ENCODE results near the gene MANSC4. TPM values are rescaled to one million over a fixed set of nuclear protein-coding genes. Genes with fewer than 3 reads are reported as not detected.

MANSC4 gene
- total and polyA plus RNA-seq, 2 experiments from 2014 or later = not detected

GRCh38 chr12:27823038-27823437 lies 43.0 kb upstream of the MANSC4 start:
- H3K27ac Mint-ChIP-seq = no peak overlapping the region
- Histone ChIP-seq H2AFZ (no peak overlapping the region), H3K79me2 (replicated peaks; ENCODE audit: insufficient read depth) (no peaks in the 10 kb centered on the region), H3F3A (replicated peaks; ENCODE audit: low read depth) (no peaks in the 10 kb centered on the region), H3K9me2 (ENCODE audit: insufficient read depth) (no peaks in the 10 kb centered on the region), H3K4me1 (ENCODE audit: insufficient read depth) (no peaks in the 10 kb centered on the region), H3K36me3 (ENCODE audit: insufficient read depth) (no peaks in the 10 kb centered on the region), H3K4me2 (no peak overlapping the region), H4K20me1 (replicated peaks; ENCODE audit: insufficient read depth) (no peaks in the 10 kb centered on the region), H3K27ac (ENCODE audit: low read depth) (no peak overlapping the region), H3K27me3 (ENCODE audit: insufficient read depth) (no peaks in the 10 kb centered on the region), H3K4me3 (no peak overlapping the region)
- DNase-seq (ENCODE audit: low spot score) = no peak
- H3K4me3 Mint-ChIP-seq = no peak overlapping the region
- H3K9me3 Mint-ChIP-seq = peaks cover 6% of the 10 kb centered on the region
- H3K27me3 Mint-ChIP-seq (ENCODE audit: insufficient read depth, low read depth, poor library complexity) = peaks cover 2% of the 10 kb centered on the region
- H3K4me1 Mint-ChIP-seq = no peaks in the 10 kb centered on the region; the same call in 2 of the 3 replicates
- 0 out of 3 replicates have a peak, but pooled peaks cover 2% of the 10 kb centered on the region for H3K36me3 Mint-ChIP-seq (ENCODE audit: low read depth)
- TF ChIP-seq JUNB (IDR thresholded peaks at IDR 0.05; ENCODE audit: unreplicated experiment) = no peak
- ATAC-seq = no peak

DNA sequence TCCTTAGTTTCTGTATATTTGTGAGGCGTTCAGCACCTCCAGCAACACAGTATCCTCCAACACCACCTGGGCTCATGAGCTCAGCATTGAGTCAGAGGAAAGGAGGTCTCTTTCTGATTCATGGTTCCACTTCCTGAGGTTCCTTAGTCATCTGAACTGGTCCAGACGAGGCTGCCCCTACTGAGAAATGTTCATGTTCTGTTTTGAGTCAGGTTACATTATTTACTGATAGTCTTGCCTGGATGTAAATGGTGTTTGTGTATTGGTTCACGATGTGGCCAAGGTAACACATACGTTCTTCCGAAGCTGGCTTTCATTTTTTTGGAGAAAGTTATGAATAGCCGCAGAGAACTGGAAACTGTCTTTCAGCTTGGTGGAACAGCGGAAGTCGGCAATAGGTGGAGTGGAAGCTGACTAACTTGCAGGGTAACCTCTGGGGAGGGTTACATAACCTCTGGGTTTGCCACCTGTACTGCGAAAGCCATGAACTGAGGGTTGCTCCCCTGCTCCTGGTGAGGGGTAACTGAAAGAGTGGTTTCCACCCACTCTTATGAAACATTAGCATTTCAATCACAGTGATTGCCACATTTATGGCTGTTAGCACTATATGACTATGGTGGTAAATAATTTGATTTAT lies 42.2 kb upstream of the MANSC4 start:
- H3K4me1 Mint-ChIP-seq = no peaks in the 10 kb centered on the region; the same call in 2 of the 3 replicates
- H3K27ac Mint-ChIP-seq = no peak overlapping the region
- H3K27me3 Mint-ChIP-seq (ENCODE audit: insufficient read depth, low read depth, poor library complexity) = peaks cover 4% of the 10 kb centered on the region
- Histone ChIP-seq H3F3A (replicated peaks; ENCODE audit: low read depth) (no peaks in the 10 kb centered on the region), H3K27ac (ENCODE audit: low read depth) (no peak overlapping the region), H2AFZ (peak overlapping the region; percentile 38; the same call in 1 of the 2 replicates), H3K9me2 (ENCODE audit: insufficient read depth) (no peaks in the 10 kb centered on the region), H3K27me3 (ENCODE audit: insufficient read depth) (no peaks in the 10 kb centered on the region), H3K79me2 (replicated peaks; ENCODE audit: insufficient read depth) (no peaks in the 10 kb centered on the region), H3K4me2 (no peak overlapping the region), H3K36me3 (ENCODE audit: insufficient read depth) (no peaks in the 10 kb centered on the region), H3K4me3 (no peak overlapping the region), H4K20me1 (replicated peaks; ENCODE audit: insufficient read depth) (no peaks in the 10 kb centered on the region), H3K4me1 (ENCODE audit: insufficient read depth) (no peaks in the 10 kb centered on the region)
- DNase-seq (ENCODE audit: low spot score) = no peak
- H3K4me3 Mint-ChIP-seq = no peak overlapping the region
- 0 out of 3 replicates have a peak, but pooled peaks cover 2% of the 10 kb centered on the region for H3K36me3 Mint-ChIP-seq (ENCODE audit: low read depth)
- TF ChIP-seq ETS1 (IDR thresholded peaks at IDR 0.05) (no peak), ZNF331 (CRISPR knock-in tag; IDR thresholded peaks at IDR 0.05; ENCODE audit: low read depth) (no peak)
- no peak for ATAC-seq
- H3K9me3 Mint-ChIP-seq = peaks cover 9% of the 10 kb centered on the region

DNA sequence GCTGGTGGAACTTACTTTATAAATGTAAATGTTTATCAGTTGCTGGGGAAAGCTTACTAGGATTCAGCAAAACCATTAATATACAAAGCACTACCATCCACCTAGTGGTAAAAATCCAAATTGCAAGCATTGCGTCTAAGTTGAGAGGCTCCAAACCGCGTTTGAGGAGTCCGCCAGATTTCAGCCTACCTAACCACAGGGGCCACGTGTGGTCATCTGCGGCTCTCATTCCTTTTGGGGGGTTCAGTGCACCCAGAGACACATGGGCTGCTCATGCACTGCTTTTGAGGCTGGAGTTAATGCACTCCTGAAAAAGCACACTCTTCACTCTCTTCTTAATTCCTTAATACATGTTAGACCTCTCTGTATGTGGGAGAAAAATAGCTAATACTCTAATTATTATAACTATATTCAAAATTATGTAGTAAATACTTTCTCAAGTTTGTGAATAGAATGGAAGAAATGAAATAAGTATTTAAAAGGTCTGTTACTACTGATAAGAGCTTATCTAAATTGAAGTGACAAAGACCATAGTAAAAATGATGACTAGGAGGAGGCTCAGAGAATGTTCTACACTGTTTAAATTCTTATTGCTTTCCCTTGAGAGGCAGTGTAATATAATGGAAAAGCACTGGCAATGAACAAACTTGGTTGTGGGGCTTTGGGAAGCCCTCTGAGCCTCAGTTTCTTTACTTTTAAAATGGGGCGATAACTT lies 41.4 kb upstream of the MANSC4 start:
- TF ChIP-seq REST (IDR thresholded peaks at IDR 0.05; ENCODE audit: unreplicated experiment) (no peak), JUNB (IDR thresholded peaks at IDR 0.05; ENCODE audit: unreplicated experiment) (no peak), EZH2phosphoT487 (IDR thresholded peaks at IDR 0.05; ENCODE audit: unreplicated experiment) (no peak), NANOG (IDR thresholded peaks at IDR 0.05; ENCODE audit: borderline replicate concordance) (no peak), ZNF114 (CRISPR knock-in tag; IDR thresholded peaks at IDR 0.05) (no peak), CTCF (conservative IDR thresholded peaks at IDR 0.05; ENCODE audit: low read depth in 2 of 2) (peak; percentile 65 to 75)
- Histone ChIP-seq H2AFZ (no peak overlapping the region), H3K9me2 (ENCODE audit: insufficient read depth) (no peaks in the 10 kb centered on the region), H3F3A (replicated peaks; ENCODE audit: low read depth) (no peaks in the 10 kb centered on the region), H3K4me2 (no peak overlapping the region), H3K4me3 (no peak overlapping the region), H3K4me1 (ENCODE audit: insufficient read depth) (no peaks in the 10 kb centered on the region), H3K27me3 (ENCODE audit: insufficient read depth) (no peaks in the 10 kb centered on the region), H3K36me3 (ENCODE audit: insufficient read depth) (no peaks in the 10 kb centered on the region), H3K79me2 (replicated peaks; ENCODE audit: insufficient read depth) (no peaks in the 10 kb centered on the region), H3K27ac (ENCODE audit: low read depth) (no peak overlapping the region), H4K20me1 (replicated peaks; ENCODE audit: insufficient read depth) (no peaks in the 10 kb centered on the region)
- Mint-ChIP-seq H3K27ac (no peak overlapping the region), H3K9me3 (peaks cover 9% of the 10 kb centered on the region), H3K4me1 (no peaks in the 10 kb centered on the region; the same call in 2 of the 3 replicates), H3K36me3 (ENCODE audit: low read depth) (0 out of 3 replicates have a peak, but pooled peaks cover 2% of the 10 kb centered on the region), H3K27me3 (ENCODE audit: insufficient read depth, low read depth, poor library complexity) (peaks cover 4% of the 10 kb centered on the region), H3K4me3 (no peak overlapping the region)
- DNase-seq (ENCODE audit: low spot score) = peak; percentile 96
- ATAC-seq = peak; percentile 91
